Ovary (tissue), 3 donors: ENCODE results near the gene DNAH5.

Source experiments
- EP300 ChIP-seq: sonication (generic); formaldehyde crosslinking; IDR thresholded peaks from one replicate; pipeline ENCODE4 v1.6.1; 2017; ENCODE audit warnings: antibody characterized with exemption
- TF ChIP-seq, protein P1 (sequence below), 3 donors: fragments of 450-650 bp in 2 of 3; fragments of 200-600 bp in 1 of 3; IDR thresholded peaks; one replicate each; pipeline versions ENCODE4 v1.5.1 to v1.8.0; 2016 to 2022; ENCODE audit warnings: antibody characterized with exemption in 3 of 3, mild to moderate bottlenecking in 1 of 3
- donor health status: DM: no; HTN: no; CAD: no.

DNA sequence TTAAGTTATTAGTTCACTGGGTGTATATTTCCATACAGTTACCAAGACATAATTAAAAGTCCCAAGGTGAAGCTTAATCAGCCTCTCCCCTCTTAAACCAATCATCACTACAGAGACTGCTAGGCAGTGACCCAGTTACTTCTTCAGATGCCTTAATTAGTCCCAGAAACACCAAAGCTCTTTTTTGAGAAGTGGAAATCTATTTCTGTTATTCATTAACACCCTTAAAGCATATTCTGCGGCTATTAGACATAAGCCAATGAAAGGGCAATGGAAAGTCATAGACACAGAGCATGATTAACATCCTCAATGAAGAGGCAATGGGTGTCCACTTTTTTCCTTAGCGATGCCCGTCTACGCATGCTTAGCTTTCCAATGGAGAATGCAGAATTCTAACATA is 48.3 kb upstream of the DNAH5 start:
- TF ChIP-seq, protein P1, sequence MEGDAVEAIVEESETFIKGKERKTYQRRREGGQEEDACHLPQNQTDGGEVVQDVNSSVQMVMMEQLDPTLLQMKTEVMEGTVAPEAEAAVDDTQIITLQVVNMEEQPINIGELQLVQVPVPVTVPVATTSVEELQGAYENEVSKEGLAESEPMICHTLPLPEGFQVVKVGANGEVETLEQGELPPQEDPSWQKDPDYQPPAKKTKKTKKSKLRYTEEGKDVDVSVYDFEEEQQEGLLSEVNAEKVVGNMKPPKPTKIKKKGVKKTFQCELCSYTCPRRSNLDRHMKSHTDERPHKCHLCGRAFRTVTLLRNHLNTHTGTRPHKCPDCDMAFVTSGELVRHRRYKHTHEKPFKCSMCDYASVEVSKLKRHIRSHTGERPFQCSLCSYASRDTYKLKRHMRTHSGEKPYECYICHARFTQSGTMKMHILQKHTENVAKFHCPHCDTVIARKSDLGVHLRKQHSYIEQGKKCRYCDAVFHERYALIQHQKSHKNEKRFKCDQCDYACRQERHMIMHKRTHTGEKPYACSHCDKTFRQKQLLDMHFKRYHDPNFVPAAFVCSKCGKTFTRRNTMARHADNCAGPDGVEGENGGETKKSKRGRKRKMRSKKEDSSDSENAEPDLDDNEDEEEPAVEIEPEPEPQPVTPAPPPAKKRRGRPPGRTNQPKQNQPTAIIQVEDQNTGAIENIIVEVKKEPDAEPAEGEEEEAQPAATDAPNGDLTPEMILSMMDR (IDR thresholded peaks at IDR 0.05), result no peak
- no peak for TF ChIP-seq EP300
